Stimulated activated CD8-positive, alpha-beta memory T cell treated with anti-CD3 and anti-CD28 coated beads, Interleukin-15, amount 100 ng/mL, for 1 hour (primary cell): ENCODE results near the gene SLC9A1.
"Not testable (repeated sequence)": the region's sequence is repeated elsewhere in the genome, so short reads cannot be mapped to it uniquely, and the experiment has no call there.

ENCODE experiments used
- DNase-seq: peaks from one replicate; pipeline ENCODE4 v3.0.0-alpha.2; 2020; ENCODE audit warnings: low read depth

The SLC9A1 gene

GRCh38 chr1:27154991-27155781 is at the start of gene SLC9A1:
SLC9A1 (minus strand) TSS chr1:27155125; CDS start chr1:27154334, 791 bp downstream.
- peak; percentile 84 for DNase-seq

GRCh38 chr1:27203946-27204345 is 49.0 kb upstream of the SLC9A1 start:
- DNase-seq: no peak

- DNase-seq: no peak
These were observed 46.4 kb upstream of the SLC9A1 start for GRCh38 chr1:27201295-27201694.

GRCh38 chr1:27193194-27193593 is 38.3 kb upstream of the SLC9A1 start:
- no peak for DNase-seq

- no peak for DNase-seq
These were observed 37.2 kb upstream of the SLC9A1 start for GRCh38 chr1:27192039-27192529.

GRCh38 chr1:27184665-27185064 is 29.7 kb upstream of the SLC9A1 start:
- DNase-seq: not testable (repeated sequence)

- no peak for DNase-seq
These were observed 25.1 kb upstream of the SLC9A1 start for GRCh38 chr1:27179979-27180378.

- no peak for DNase-seq
These were observed 24.5 kb upstream of the SLC9A1 start for GRCh38 chr1:27179379-27179778.

- DNase-seq: no peak
These were observed 22.0 kb upstream of the SLC9A1 start for GRCh38 chr1:27176954-27177353.

GRCh38 chr1:27176323-27176722 is 21.4 kb upstream of the SLC9A1 start:
- DNase-seq: no peak

- DNase-seq: not testable (repeated sequence)
These were observed 18.1 kb upstream of the SLC9A1 start for GRCh38 chr1:27172992-27173391.

- DNase-seq: no peak
These were observed 12.0 kb upstream of the SLC9A1 start for GRCh38 chr1:27166929-27167328.

- DNase-seq: no peak
These were observed 11.5 kb upstream of the SLC9A1 start for GRCh38 chr1:27166351-27166802.

GRCh38 chr1:27163093-27163492 is 8.2 kb upstream of the SLC9A1 start:
- no peak for DNase-seq

- no peak for DNase-seq
These were observed 7.2 kb upstream of the SLC9A1 start for GRCh38 chr1:27162090-27162489.

- no peak for DNase-seq
These were observed 6.7 kb upstream of the SLC9A1 start for GRCh38 chr1:27161594-27161993.

GRCh38 chr1:27157194-27157593 is 2.3 kb upstream of the SLC9A1 start:
- DNase-seq: no peak

- no peak for DNase-seq
These were observed 395 bp downstream of the SLC9A1 start for GRCh38 chr1:27154469-27154990.

- DNase-seq: no peak
These were observed 982 bp downstream of the SLC9A1 start for GRCh38 chr1:27153927-27154358.

- no peak for DNase-seq
These were observed 1.4 kb downstream of the SLC9A1 start for GRCh38 chr1:27153549-27153886.

- DNase-seq: no peak
These were observed 1.9 kb downstream of the SLC9A1 start for GRCh38 chr1:27152829-27153548.

- DNase-seq: no peak
These were observed 2.7 kb downstream of the SLC9A1 start for GRCh38 chr1:27152004-27152828.
